ENCODE measurements around the gene REEP6.
"Not testable (repeated sequence)": the region's sequence is repeated elsewhere in the genome, so short reads cannot be mapped to it uniquely, and the experiment has no call there.

The REEP6 gene

GRCh38 chr19:1497578-1498235, 6.7 kb downstream of the REEP6 start:
- CTCF ChIA-PET: no interaction called here
- peak overlapping the region; percentile 52 for H3K27ac Mint-ChIP-seq
- H3K9me3 Mint-ChIP-seq: no peaks in the 10 kb centered on the region
- no peak for DNase-seq
- H3K4me3 Mint-ChIP-seq: no peak overlapping the region
- no peaks in the 10 kb centered on the region for H3K4me1 Mint-ChIP-seq
- H3K27me3 Mint-ChIP-seq: peaks cover 32% of the 10 kb centered on the region
- H3K36me3 Mint-ChIP-seq: no peaks in the 10 kb centered on the region

- DNase-seq, H3K4me3 Mint-ChIP-seq, CTCF ChIA-PET, H3K27ac Mint-ChIP-seq, H3K36me3 Mint-ChIP-seq, H3K9me3 Mint-ChIP-seq, H3K4me1 Mint-ChIP-seq: not testable (repeated sequence)
- H3K27me3 Mint-ChIP-seq: peaks cover 36% of the 10 kb centered on the region
Observed at GRCh38 chr19:1499231-1499630, 8.2 kb downstream of the REEP6 start.

GRCh38 chr19:1501200-1501595, 10.2 kb downstream of the REEP6 start:
- Mint-ChIP-seq H3K27me3 (peaks cover 49% of the 10 kb centered on the region), H3K4me3 (no peak overlapping the region), H3K36me3 (no peaks in the 10 kb centered on the region), H3K27ac (no peak overlapping the region), H3K9me3 (no peaks in the 10 kb centered on the region), H3K4me1 (no peaks in the 10 kb centered on the region)
- no peak for DNase-seq
- CTCF ChIA-PET: no interaction called here

GRCh38 chr19:1502433-1503088, 11.6 kb downstream of the REEP6 start:
- no peak overlapping the region for H3K27ac Mint-ChIP-seq
- H3K27me3 Mint-ChIP-seq: peaks cover 54% of the 10 kb centered on the region
- H3K4me3 Mint-ChIP-seq: no peak overlapping the region
- peaks cover 3% of the 10 kb centered on the region for H3K4me1 Mint-ChIP-seq
- CTCF ChIA-PET: interaction anchor here (1.2 kb wide), 1 partner anchor 27 kb away, joined by 4 read pairs; no protein-coding TSS in a partner anchor
- H3K9me3 Mint-ChIP-seq: peaks cover under 1% of the 10 kb centered on the region
- peaks cover under 1% of the 10 kb centered on the region for H3K36me3 Mint-ChIP-seq
- DNase-seq: no peak

- H3K4me1 Mint-ChIP-seq: peaks cover 7% of the 10 kb centered on the region
- CTCF ChIA-PET: interaction anchor here (0.6 to 1.2 kb wide), 2 partner anchors 28 to 79 kb away, joined by 3 to 4 read pairs; no protein-coding TSS in a partner anchor
- H3K4me3 Mint-ChIP-seq: no peak overlapping the region
- H3K9me3 Mint-ChIP-seq: peaks cover 4% of the 10 kb centered on the region
- peaks cover 4% of the 10 kb centered on the region for H3K36me3 Mint-ChIP-seq
- H3K27me3 Mint-ChIP-seq: peaks cover 58% of the 10 kb centered on the region
- peak; percentile 78 for DNase-seq
- H3K27ac Mint-ChIP-seq: no peak overlapping the region
Observed at GRCh38 chr19:1503089-1503924, 12.3 kb downstream of the REEP6 start.

GRCh38 chr19:1503925-1504773, 13.2 kb downstream of the REEP6 start:
- peaks cover 4% of the 10 kb centered on the region for H3K9me3 Mint-ChIP-seq
- peaks cover 66% of the 10 kb centered on the region for H3K27me3 Mint-ChIP-seq
- H3K4me1 Mint-ChIP-seq: peaks cover 7% of the 10 kb centered on the region
- no peak for DNase-seq
- H3K27ac Mint-ChIP-seq: peak overlapping the region; percentile 14
- H3K36me3 Mint-ChIP-seq: peaks cover 4% of the 10 kb centered on the region
- no peak overlapping the region for H3K4me3 Mint-ChIP-seq
- CTCF ChIA-PET: interaction anchor here (0.6 kb wide), 1 partner anchor 78 kb away, joined by 3 read pairs; no protein-coding TSS in a partner anchor

GRCh38 chr19:1505012-1505411, 14.0 kb downstream of the REEP6 start:
- Mint-ChIP-seq H3K27ac (no peak overlapping the region), H3K4me3 (no peak overlapping the region), H3K9me3 (peaks cover 4% of the 10 kb centered on the region), H3K27me3 (peaks cover 75% of the 10 kb centered on the region), H3K4me1 (peaks cover 7% of the 10 kb centered on the region), H3K36me3 (peaks cover 4% of the 10 kb centered on the region)
- CTCF ChIA-PET: interaction anchor here (1.2 kb wide), 1 partner anchor 14 kb away, joined by 3 read pairs; the partner anchor contains the start of gene REEP6
- no peak for DNase-seq

- Mint-ChIP-seq H3K36me3 (peaks cover 4% of the 10 kb centered on the region), H3K27me3 (peaks cover 81% of the 10 kb centered on the region), H3K9me3 (peaks cover 4% of the 10 kb centered on the region), H3K4me1 (peaks cover 10% of the 10 kb centered on the region), H3K4me3 (no peak overlapping the region), H3K27ac (no peak overlapping the region)
- no peak for DNase-seq
- CTCF ChIA-PET: interaction anchor here (1.2 kb wide), 1 partner anchor 15 kb away, joined by 3 read pairs; the partner anchor contains the start of gene REEP6
Observed at GRCh38 chr19:1505991-1506881, 15.3 kb downstream of the REEP6 start.

GRCh38 chr19:1507192-1507660, 16.2 kb downstream of the REEP6 start:
- Mint-ChIP-seq H3K27me3 (peaks cover 85% of the 10 kb centered on the region), H3K36me3 (peaks cover 4% of the 10 kb centered on the region), H3K27ac (peak overlapping the region; percentile 74), H3K9me3 (peaks cover 4% of the 10 kb centered on the region), H3K4me1 (peaks cover 12% of the 10 kb centered on the region), H3K4me3 (no peak overlapping the region)
- CTCF ChIA-PET: no interaction called here
- DNase-seq: no peak

GRCh38 chr19:1507763-1508506, 17.0 kb downstream of the REEP6 start:
- peak; percentile 91 for DNase-seq
- Mint-ChIP-seq H3K27me3 (peaks cover 85% of the 10 kb centered on the region), H3K4me1 (peaks cover 15% of the 10 kb centered on the region), H3K27ac (peak overlapping the region; percentile 74), H3K36me3 (peaks cover 4% of the 10 kb centered on the region), H3K9me3 (peaks cover 4% of the 10 kb centered on the region), H3K4me3 (peak overlapping the region; percentile 74)
- CTCF ChIA-PET: no interaction called here

- H3K27ac Mint-ChIP-seq: no peak overlapping the region
- CTCF ChIA-PET: no interaction called here
- H3K9me3 Mint-ChIP-seq: peaks cover 4% of the 10 kb centered on the region
- DNase-seq: no peak
- H3K27me3 Mint-ChIP-seq: peaks cover 80% of the 10 kb centered on the region
- H3K4me1 Mint-ChIP-seq: peaks cover 15% of the 10 kb centered on the region
- peaks cover 4% of the 10 kb centered on the region for H3K36me3 Mint-ChIP-seq
- H3K4me3 Mint-ChIP-seq: no peak overlapping the region
Observed at GRCh38 chr19:1508507-1508856, 17.5 kb downstream of the REEP6 start.

- Mint-ChIP-seq H3K9me3 (peaks cover 4% of the 10 kb centered on the region), H3K4me3 (no peak overlapping the region), H3K27ac (no peak overlapping the region), H3K4me1 (peaks cover 15% of the 10 kb centered on the region), H3K27me3 (peaks cover 77% of the 10 kb centered on the region), H3K36me3 (peaks cover 4% of the 10 kb centered on the region)
- no peak for DNase-seq
- CTCF ChIA-PET: no interaction called here
Observed at GRCh38 chr19:1509602-1510441, 18.8 kb downstream of the REEP6 start.
